HG02759 (cell line): ENCODE measurements around the gene PTH1R.
A peak's percentile ranks its signal among the peaks of the same experiment; 100 is the strongest.

Experiments used
- ATAC-seq: cut with Tn5 transposase; IDR thresholded peaks from one replicate; pipeline ENCODE4 v1.9.1; 2021; ENCODE audit warnings: mild to moderate bottlenecking, moderate library complexity; ENCODE audit not compliant: unreplicated experiment

The PTH1R gene

DNA sequence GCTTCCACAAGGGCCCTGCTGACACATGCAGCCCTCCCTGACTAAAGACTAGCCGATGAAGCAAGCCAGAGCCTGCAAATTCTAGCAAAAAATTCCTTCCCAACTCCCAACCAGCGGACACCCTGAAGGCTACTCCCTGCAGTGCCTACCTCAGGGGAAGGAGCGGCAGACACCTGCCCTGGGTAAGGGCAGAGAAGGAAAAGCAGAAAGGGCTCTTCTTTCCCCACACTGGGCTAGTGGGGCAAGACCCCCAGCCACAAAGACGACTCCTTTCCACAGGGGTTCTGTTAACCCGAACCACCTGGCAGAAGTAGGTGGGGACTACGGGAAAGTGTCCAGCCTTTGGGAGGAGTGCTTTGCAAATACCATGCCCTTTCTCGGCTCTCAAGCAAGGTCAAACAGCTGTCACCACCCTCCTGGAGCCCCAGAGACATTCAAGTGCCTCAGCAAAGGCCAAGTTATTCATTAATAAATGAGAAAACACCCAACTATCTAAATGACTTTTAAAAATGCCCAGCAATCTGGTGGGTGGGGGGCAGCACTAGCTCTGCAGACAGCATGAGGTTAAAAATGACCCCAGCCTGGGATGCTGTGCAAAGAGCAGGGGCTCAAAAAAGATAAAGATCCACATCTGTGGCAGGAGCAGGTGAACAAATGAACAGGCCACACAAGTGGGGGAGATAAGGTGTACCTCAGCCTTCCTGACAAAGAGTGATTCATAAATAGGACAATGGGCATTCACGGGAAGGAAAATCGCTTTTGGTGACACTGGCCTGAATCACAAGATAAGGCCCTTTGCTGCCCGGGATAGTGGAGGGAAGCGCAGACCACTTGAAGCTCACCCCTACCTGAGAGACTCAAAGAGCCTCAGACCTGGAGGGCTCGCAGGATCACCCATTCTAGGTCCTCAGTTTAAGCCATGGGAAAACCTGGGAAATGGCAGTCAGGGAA, 66.0 kb downstream of the PTH1R start:
- ATAC-seq = peak; percentile 64

DNA sequence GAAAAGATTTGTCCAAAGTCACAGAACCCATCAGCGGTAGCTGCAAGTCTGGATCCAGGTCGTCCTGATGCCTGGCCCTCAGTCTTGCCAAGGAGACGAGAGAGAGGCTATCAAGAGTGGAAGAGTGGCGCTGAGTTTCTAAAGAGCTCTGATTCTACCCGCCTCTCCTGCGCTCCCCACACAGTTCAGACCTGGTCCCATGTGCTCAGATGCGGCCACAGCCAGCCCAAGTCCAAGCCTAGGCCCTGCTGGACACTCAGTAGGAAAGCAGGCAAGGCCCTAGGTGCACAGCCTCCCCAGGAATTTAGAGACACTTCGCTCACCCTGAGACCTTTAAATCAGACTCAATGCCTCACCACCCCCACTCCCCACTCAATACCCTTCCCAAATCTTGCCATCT, 66.7 kb downstream of the PTH1R start:
- ATAC-seq = no peak

DNA sequence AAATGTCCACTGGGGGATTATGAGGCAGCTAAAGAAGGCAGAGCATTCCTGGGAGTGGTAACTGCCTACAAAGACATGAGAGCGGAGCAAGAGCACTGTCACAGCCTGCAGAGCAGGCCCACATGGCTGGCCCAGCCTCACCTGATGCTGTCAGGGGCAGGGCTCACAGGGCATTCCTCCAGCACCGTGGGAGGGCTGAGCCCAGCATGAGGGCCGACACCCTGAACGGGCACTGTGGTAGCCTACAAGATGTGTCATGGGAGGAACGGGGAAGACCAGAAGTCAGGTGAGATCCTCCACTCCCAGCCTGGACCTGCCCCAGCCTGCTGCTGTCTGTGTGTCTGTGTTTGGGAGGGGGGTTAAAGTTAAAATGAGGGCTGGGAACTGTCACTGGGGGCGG, 68.9 kb downstream of the PTH1R start:
- ATAC-seq = no peak

DNA sequence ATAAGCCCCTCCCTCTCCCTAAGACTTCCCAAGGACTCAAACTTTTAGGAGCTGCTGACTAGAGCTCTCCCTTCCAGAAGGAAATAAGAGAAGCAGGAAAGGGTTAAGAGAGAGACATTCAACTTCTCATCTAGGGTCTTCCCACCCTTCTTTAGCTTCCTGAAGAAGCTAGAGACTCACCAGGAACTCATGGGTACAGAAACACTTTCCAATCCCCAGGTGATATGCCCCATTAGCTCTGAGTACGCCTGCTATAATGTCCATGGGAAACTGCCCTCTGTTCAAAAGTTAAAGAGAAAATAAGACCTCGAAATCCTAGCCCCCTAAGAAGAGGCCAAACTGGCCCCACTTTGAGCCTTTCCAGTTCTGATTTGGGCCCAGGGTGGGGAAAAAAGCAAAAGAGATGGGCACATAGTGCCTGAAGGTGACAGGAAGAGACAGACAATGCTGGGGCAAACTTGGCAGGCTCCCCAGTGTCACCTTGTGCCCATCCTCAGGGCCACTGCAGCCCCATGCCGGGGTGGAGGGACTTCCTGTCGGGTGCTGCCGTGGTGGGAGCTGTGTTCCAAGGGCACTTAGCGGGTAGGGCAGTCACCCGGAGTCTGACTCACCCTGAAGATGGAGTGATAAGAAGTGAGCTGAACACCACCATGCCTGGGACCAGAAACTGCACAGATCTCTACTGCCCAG, 69.5 kb downstream of the PTH1R start:
- ATAC-seq = no peak

DNA sequence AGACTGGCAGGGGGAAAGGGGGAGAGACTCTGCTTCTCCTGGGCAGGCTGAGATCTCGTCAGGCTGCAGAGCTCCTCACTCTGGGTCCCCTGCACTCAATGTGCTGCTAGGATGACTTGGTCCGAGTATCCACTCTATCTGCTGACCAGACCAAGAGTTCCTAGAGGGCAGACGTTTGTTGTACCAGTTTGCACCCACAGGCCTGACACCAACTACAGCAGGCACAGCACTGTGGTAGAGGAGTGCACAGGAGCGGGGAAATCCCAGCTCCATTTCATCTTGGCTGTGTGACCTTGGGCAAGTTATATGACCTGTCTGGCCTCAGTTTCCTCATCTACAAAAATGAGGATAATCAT, 70.0 kb downstream of the PTH1R start:
- no peak for ATAC-seq

DNA sequence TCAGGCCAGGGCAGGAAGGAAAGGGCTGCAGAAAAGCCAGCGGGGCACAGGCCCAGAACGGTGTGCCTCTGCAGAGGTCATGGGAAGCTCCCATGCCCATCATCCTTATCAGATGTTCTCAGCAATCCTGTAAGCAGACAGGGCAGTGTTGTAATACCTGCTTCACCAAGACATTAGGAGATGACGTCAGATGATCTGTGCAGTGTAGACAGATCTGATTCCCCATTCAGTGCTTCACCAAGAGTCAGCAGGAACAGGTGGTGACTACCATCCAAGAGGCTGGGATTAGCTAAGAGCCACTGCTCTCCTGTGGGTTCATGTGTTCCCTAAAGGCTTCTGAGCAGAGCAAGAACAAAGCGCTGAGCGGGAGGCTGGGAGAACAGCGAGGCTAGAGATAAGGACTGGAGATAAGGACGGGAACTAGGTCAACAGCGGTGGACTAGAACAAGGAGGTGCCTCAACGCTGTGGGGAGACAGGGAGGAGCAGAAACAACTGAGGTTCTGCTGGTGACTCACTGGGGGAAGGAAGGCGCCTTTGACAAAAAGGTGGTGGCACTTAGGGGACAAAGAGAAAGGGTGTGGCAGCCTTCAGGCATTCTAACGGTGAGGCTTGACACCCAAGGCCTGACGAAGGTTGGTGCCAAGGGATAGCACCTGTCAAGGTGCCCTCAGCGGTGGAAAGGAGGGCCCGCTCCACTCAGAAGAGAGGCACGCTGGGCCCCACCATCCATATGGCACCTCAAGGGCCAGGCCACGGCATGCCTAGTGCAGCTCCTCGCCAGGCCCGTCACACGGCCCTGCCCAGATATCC, 70.7 kb downstream of the PTH1R start:
- no peak for ATAC-seq

DNA sequence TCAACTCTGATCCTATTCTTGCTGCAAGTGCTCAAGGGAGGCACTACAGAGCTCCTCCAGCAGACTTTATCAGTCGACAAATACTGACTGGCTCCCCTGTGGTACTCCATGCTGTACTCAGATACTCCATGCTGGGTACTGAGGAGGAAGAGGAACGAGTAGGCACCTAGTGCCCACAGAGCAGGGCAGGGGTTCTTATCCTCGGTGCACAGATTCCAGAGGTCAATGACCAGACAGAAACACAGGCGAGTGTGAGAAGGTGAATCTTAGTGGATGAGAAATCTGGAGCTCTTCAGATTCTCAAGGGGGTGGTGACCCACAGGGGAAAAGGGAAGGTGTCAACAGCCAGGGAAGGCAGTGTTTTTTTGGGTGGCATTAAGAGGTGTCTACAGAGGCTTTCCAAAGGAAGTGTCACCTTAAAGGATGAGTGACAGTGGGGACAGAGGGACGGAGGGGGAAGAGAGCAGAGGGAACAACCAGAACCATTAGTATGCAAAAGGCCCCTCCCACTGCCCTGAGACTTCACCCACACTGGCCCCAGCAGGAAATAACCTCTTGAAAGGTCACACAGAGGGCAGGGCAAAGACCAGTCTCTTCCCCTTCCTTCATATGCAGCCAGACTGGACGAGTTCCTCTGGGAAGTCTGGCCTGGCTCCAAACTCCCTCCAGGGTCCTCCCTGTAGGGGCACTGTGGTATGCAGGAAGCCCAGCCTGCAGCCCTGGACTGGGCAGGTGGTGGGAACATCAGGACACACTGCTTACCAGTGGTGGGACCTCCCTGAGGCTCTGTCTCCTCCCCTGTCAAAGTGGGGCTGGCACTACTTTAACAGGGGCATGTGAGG, 71.5 kb downstream of the PTH1R start:
- peak; percentile 43 for ATAC-seq

DNA sequence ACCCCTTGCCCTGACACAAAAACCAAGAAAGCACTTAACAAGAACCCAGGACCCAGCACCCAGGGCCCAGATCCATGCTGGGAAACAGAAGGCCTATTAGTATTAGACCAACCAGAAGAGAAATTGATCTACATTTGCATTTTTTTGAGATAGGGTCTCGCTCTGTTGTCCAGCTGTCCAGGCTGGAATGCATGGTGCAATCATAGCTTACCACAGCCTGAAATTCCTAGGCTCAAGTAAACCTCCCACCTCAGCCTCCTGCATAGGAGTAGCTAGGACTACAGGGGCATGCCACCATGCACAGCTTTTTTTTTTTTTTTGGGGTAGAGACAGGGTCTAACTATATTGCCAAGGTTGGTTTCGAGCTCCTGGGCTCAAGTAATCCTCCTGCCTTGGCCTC, 72.7 kb downstream of the PTH1R start:
- no peak for ATAC-seq

DNA sequence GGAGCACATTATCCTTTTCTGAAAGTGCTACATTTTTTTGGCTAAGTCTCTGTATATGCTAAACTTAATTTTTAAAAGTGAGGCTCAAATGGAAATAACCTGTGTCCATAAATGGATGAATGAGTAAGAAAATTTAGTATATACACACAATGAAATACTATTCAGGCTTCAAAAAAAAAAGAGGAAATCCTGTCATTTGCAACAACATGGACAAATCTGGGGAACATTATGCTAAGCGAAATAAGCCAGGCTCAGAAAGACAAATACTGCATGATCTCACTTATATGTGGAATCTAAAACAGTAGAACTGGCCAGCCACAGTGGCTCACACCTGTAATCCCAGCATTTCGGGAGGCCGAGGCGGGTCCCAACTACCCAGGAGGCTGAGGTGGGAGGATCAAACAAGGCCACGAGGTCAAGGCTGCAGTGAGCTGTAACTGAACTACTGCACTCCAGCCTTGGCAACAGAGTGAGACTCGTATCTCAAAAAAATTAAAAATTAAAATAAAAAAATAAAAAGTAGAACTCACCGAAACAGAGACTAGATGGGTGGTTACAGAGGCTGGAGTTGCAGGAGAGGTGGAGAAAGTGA, 73.2 kb downstream of the PTH1R start:
- ATAC-seq = no peak

DNA sequence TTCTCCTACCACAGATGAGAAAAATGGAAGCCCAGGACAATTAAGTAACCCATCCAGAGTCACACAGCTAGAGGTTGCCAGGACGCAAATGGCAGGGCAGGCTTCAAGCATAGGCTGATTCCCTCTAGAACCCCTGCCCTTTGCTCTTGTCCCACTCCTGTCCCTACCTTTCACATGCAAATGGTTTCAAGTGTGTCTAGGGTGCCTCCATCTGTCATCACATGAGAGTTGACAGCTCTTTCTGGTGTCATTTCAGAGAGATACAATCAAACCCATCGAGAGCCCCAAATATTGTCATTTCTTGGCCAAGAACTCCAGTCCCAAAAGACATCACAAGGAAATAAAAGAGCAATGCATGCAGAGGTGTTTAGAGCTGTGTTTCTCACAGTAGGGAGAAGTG, 75.3 kb downstream of the PTH1R start:
- no peak for ATAC-seq
